HG02938 (cell line): ENCODE results near the gene ERBB4.
"Not testable (repeated sequence)": the region's sequence is repeated elsewhere in the genome, so short reads cannot be mapped to it uniquely, and the experiment has no call there.

Experiments used
- ATAC-seq: cut with Tn5 transposase; IDR thresholded peaks from one replicate; pipeline ENCODE4 v1.9.1; 2021; ENCODE audit warnings: mild to moderate bottlenecking, moderate library complexity; ENCODE audit not compliant: unreplicated experiment

Gene ERBB4

GRCh38 chr2:211751848-211752247, 786.8 kb downstream of the ERBB4 start:
- ATAC-seq = no peak

- ATAC-seq = no peak
Observed at GRCh38 chr2:211748339-211748738, 790.3 kb downstream of the ERBB4 start.

- peak; percentile 96 for ATAC-seq
Observed at GRCh38 chr2:211745295-211746097, 793.1 kb downstream of the ERBB4 start.

- ATAC-seq = no peak
Observed at GRCh38 chr2:211744379-211744778, 794.2 kb downstream of the ERBB4 start.

GRCh38 chr2:211741966-211742365, 796.6 kb downstream of the ERBB4 start:
- no peak for ATAC-seq

- no peak for ATAC-seq
Observed at GRCh38 chr2:211737282-211737681, 801.3 kb downstream of the ERBB4 start.

- no peak for ATAC-seq
Observed at GRCh38 chr2:211730215-211730614, 808.4 kb downstream of the ERBB4 start.

- ATAC-seq = no peak
Observed at GRCh38 chr2:211729433-211729832, 809.2 kb downstream of the ERBB4 start.

- ATAC-seq = no peak
Observed at GRCh38 chr2:211724933-211725332, 813.7 kb downstream of the ERBB4 start.

GRCh38 chr2:211723398-211723797, 815.2 kb downstream of the ERBB4 start:
- no peak for ATAC-seq

GRCh38 chr2:211722928-211723327, 815.7 kb downstream of the ERBB4 start:
- no peak for ATAC-seq

GRCh38 chr2:211721874-211722273, 816.7 kb downstream of the ERBB4 start:
- ATAC-seq = not testable (repeated sequence)

- no peak for ATAC-seq
Observed at GRCh38 chr2:211709389-211709788, 829.2 kb downstream of the ERBB4 start.

GRCh38 chr2:211692689-211693088, 845.9 kb downstream of the ERBB4 start:
- no peak for ATAC-seq

- ATAC-seq = no peak
Observed at GRCh38 chr2:211690736-211691135, 847.9 kb downstream of the ERBB4 start.

- ATAC-seq = no peak
Observed at GRCh38 chr2:211688196-211688595, 850.4 kb downstream of the ERBB4 start.

- no peak for ATAC-seq
Observed at GRCh38 chr2:211674715-211675114, 863.9 kb downstream of the ERBB4 start.

- ATAC-seq = no peak
Observed at GRCh38 chr2:211673133-211673905, 865.3 kb downstream of the ERBB4 start.

- ATAC-seq = no peak
Observed at GRCh38 chr2:211671977-211672376, 866.6 kb downstream of the ERBB4 start.

- ATAC-seq = no peak
Observed at GRCh38 chr2:211665299-211665698, 873.3 kb downstream of the ERBB4 start.

GRCh38 chr2:211664321-211664720, 874.3 kb downstream of the ERBB4 start:
- ATAC-seq = no peak

GRCh38 chr2:211654211-211654780, 884.3 kb downstream of the ERBB4 start:
- no peak for ATAC-seq
